Tongue (tissue), 2 donors: ENCODE data around the gene ATP13A3. TPM values are rescaled to one million over a fixed set of nuclear protein-coding genes. Genes with fewer than 3 reads are reported as not detected.

Experiments
- DNase-seq: peaks from one replicate; pipeline ENCODE4 v3.0.0-alpha.2; 2015
- total RNA-seq: library from RNA; depleted of rRNA; stranded (reverse); fragments of >200 nt; gene quantifications from one replicate; pipeline ENCODE4 v1.2.3, GENCODE V29; 2014

The ATP13A3 gene
- total RNA-seq, 1 donor from 2014 or later = 125 TPM

- no peak for DNase-seq
Measured at GRCh38 chr3:194475138-194475932, 11.5 kb downstream of the ATP13A3 start.

GRCh38 chr3:194474675-194475074 lies 12.1 kb downstream of the ATP13A3 start:
- DNase-seq = no peak

- DNase-seq = peak; percentile 74
Measured at GRCh38 chr3:194472290-194472920, 14.4 kb downstream of the ATP13A3 start.

GRCh38 chr3:194471863-194472262 lies 14.9 kb downstream of the ATP13A3 start:
- no peak for DNase-seq

GRCh38 chr3:194470615-194471014 lies 16.2 kb downstream of the ATP13A3 start:
- no peak for DNase-seq

GRCh38 chr3:194469977-194470376 lies 16.8 kb downstream of the ATP13A3 start:
- no peak for DNase-seq

GRCh38 chr3:194468086-194468485 lies 18.7 kb downstream of the ATP13A3 start:
- DNase-seq = no peak

- DNase-seq = no peak
Measured at GRCh38 chr3:194466761-194467356, 19.9 kb downstream of the ATP13A3 start.

GRCh38 chr3:194465920-194466570 lies 20.8 kb downstream of the ATP13A3 start:
- no peak for DNase-seq

GRCh38 chr3:194465246-194465645 lies 21.6 kb downstream of the ATP13A3 start:
- DNase-seq = no peak

GRCh38 chr3:194464692-194465091 lies 22.1 kb downstream of the ATP13A3 start:
- DNase-seq = no peak

GRCh38 chr3:194462936-194463335 lies 23.9 kb downstream of the ATP13A3 start:
- no peak for DNase-seq

GRCh38 chr3:194460566-194460965 lies 26.2 kb downstream of the ATP13A3 start:
- DNase-seq = no peak

GRCh38 chr3:194458131-194458530 lies 28.7 kb downstream of the ATP13A3 start:
- DNase-seq = no peak

- no peak for DNase-seq
Measured at GRCh38 chr3:194455481-194455880, 31.3 kb downstream of the ATP13A3 start.

GRCh38 chr3:194450341-194450740 lies 36.5 kb downstream of the ATP13A3 start:
- DNase-seq = no peak

GRCh38 chr3:194449913-194450312 lies 36.9 kb downstream of the ATP13A3 start:
- no peak for DNase-seq

GRCh38 chr3:194447657-194448056 lies 39.1 kb downstream of the ATP13A3 start:
- DNase-seq = no peak

- DNase-seq = no peak
Measured at GRCh38 chr3:194447161-194447560, 39.6 kb downstream of the ATP13A3 start.

GRCh38 chr3:194446754-194447153 lies 40.0 kb downstream of the ATP13A3 start:
- no peak for DNase-seq

- no peak for DNase-seq
Measured at GRCh38 chr3:194446172-194446571, 40.6 kb downstream of the ATP13A3 start.

- DNase-seq = no peak
Measured at GRCh38 chr3:194443901-194444300, 42.9 kb downstream of the ATP13A3 start.

- no peak for DNase-seq
Measured at GRCh38 chr3:194440756-194441155, 46.0 kb downstream of the ATP13A3 start.
